Osteoblast (primary cell): ENCODE results near the gene TCFL5. TPM values are rescaled to one million over a fixed set of nuclear protein-coding genes. Genes with fewer than 3 reads are reported as not detected.

ENCODE experiments used
- DNase-seq: peaks from one replicate; pipeline ENCODE4 v3.0.0; 2011; ENCODE audit warnings: low spot score, mixed read lengths; ENCODE audit not compliant: insufficient read length; ENCODE audit errors: missing footprints
- H2AFZ ChIP-seq: 2 replicates; pipeline ENCODE4 v1.6.0; 2011; ENCODE audit warnings: mild to moderate bottlenecking, low read length
- H3K27ac ChIP-seq: 2 replicates; pipeline ENCODE4 v1.5.1; 2011; ENCODE audit warnings: mild to moderate bottlenecking, low read depth, low read length, moderate library complexity
- H3K27me3 ChIP-seq: 2 replicates; pipeline ENCODE4 v1.6.0; 2012; ENCODE audit warnings: mild to moderate bottlenecking, control low read depth, inconsistent platforms, low read length, moderate library complexity; ENCODE audit not compliant: insufficient read depth
- H3K36me3 ChIP-seq: 2 replicates; pipeline ENCODE4 v1.5.1; 2011; ENCODE audit warnings: mild to moderate bottlenecking, low read length, control low read depth, moderate library complexity; ENCODE audit not compliant: insufficient read depth
- H3K4me1 ChIP-seq: 2 replicates; pipeline ENCODE4 v1.5.1; 2011; ENCODE audit warnings: mild to moderate bottlenecking, low read length, control low read depth, moderate library complexity; ENCODE audit not compliant: insufficient read depth
- H3K4me2 ChIP-seq: 2 replicates; pipeline ENCODE4 v1.6.0; 2011; ENCODE audit warnings: mild to moderate bottlenecking, low read length; ENCODE audit not compliant: insufficient read depth
- H3K4me3 ChIP-seq: fragments of 200-600 bp; sonication (generic); 3 replicates; pipeline ENCODE4 v1.5.1; 2012; ENCODE audit warnings: mild to moderate bottlenecking, low read length, inconsistent platforms; ENCODE audit not compliant: insufficient read depth
- H3K79me2 ChIP-seq: 2 replicates; pipeline ENCODE4 v1.6.0; 2012; ENCODE audit warnings: mild to moderate bottlenecking, low read length, control low read depth, inconsistent platforms; ENCODE audit not compliant: insufficient read depth
- H3K9me3 ChIP-seq: 2 replicates; pipeline ENCODE4 v1.5.1; 2011; ENCODE audit warnings: low read depth, low read length, control low read depth
- H4K20me1 ChIP-seq: 2 replicates; pipeline ENCODE4 v1.6.0; 2012; ENCODE audit warnings: mild to moderate bottlenecking, low read length, control low read depth; ENCODE audit not compliant: insufficient read depth
- CTCF ChIP-seq: IDR thresholded peaks from 2 replicates; pipeline ENCODE4 v1.5.1; 2011; ENCODE audit warnings: mild to moderate bottlenecking, low read depth, low read length, moderate library complexity; ENCODE audit errors: extremely low read depth
- total RNA-seq: library from RNA; depleted of rRNA; stranded (reverse); fragments of >200 nt; gene quantifications from 2 replicates; pipeline ENCODE4 v1.2.3, GENCODE V29; 2012

TCFL5 gene
- total RNA-seq, 1 donor: 13.0 TPM

DNA sequence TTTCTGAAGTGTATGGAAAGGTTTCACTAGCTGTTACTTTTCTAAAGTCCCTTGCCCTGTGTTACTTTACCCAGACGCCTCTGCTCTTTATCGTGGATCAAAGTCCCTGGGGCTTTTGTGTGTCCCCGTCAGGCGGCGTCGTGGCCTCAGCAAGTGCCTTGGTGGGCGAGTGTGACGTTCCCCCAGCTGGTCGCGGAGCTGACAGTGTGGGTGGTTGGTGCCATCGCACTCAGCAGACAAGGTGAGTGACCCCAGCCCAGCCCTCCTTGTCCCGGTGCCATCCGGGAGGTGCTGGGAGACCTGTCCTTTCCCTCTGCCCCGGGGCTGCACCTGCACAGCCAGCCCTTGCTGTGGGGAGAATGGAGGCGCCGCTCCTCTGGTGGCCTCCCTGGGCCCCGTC, 27.3 kb upstream of the TCFL5 start:
- peaks cover 13% of the 10 kb centered on the region for H4K20me1 ChIP-seq
- TF ChIP-seq CTCF: no peak
- peaks cover 71% of the 10 kb centered on the region for H3K36me3 ChIP-seq
- H3K4me1 ChIP-seq: peaks cover 17% of the 10 kb centered on the region
- DNase-seq: peak; percentile 22
- H3K79me2 ChIP-seq: peaks cover 3% of the 10 kb centered on the region
- no peak overlapping the region for H2AFZ ChIP-seq
- H3K4me2 ChIP-seq: no peak overlapping the region
- no peaks in the 10 kb centered on the region for H3K9me3 ChIP-seq
- no peaks in the 10 kb centered on the region for H3K27me3 ChIP-seq
- H3K4me3 ChIP-seq: no peak overlapping the region
- no peak overlapping the region for H3K27ac ChIP-seq

DNA sequence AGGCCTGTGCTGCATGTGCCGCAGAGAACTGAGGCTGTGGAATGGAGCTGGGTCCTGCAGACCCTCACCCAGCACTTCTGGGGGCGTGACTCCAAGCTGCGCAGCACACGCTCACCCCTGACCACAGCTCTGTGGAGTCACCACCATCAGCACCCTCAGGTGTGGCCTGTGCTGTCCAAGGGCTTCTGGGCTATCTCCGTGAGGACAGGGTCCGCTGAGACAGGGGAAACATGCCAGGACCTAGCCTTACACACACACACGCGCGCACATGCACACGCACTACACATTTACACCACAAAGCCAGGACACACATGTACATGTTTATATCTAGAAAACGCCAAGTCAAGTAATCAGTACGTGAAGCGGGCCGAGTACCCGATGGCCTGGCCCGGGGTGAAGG, 26.8 kb upstream of the TCFL5 start:
- no peaks in the 10 kb centered on the region for H3K9me3 ChIP-seq
- no peaks in the 10 kb centered on the region for H3K27me3 ChIP-seq
- no peak for TF ChIP-seq CTCF
- H3K4me2 ChIP-seq: no peak overlapping the region
- peak; percentile 10 for DNase-seq
- peaks cover 66% of the 10 kb centered on the region for H3K36me3 ChIP-seq
- H3K79me2 ChIP-seq: peaks cover 3% of the 10 kb centered on the region
- no peak overlapping the region for H3K4me3 ChIP-seq
- H2AFZ ChIP-seq: no peak overlapping the region
- peaks cover 17% of the 10 kb centered on the region for H3K4me1 ChIP-seq
- peak overlapping the region; percentile 81 for H3K27ac ChIP-seq
- H4K20me1 ChIP-seq: peaks cover 13% of the 10 kb centered on the region

- Histone ChIP-seq H3K36me3 (peaks cover 61% of the 10 kb centered on the region), H3K4me1 (peaks cover 17% of the 10 kb centered on the region), H3K79me2 (peaks cover 3% of the 10 kb centered on the region), H3K27me3 (no peaks in the 10 kb centered on the region), H4K20me1 (peaks cover 13% of the 10 kb centered on the region), H3K4me2 (no peak overlapping the region), H3K4me3 (no peak overlapping the region), H3K27ac (peak overlapping the region; percentile 81), H2AFZ (no peak overlapping the region), H3K9me3 (no peaks in the 10 kb centered on the region)
- TF ChIP-seq CTCF: no peak
- DNase-seq: peak; percentile 68
Measured at GRCh38 chr20:62887860-62888239, 26.2 kb upstream of the TCFL5 start.

GRCh38 chr20:62887152-62887859, 25.7 kb upstream of the TCFL5 start:
- no peaks in the 10 kb centered on the region for H3K9me3 ChIP-seq
- H3K36me3 ChIP-seq: peaks cover 55% of the 10 kb centered on the region
- peaks cover 13% of the 10 kb centered on the region for H4K20me1 ChIP-seq
- no peak overlapping the region for H3K4me3 ChIP-seq
- peak; percentile 20 for TF ChIP-seq CTCF
- DNase-seq: peak; percentile 99
- H3K27me3 ChIP-seq: no peaks in the 10 kb centered on the region
- peaks cover under 1% of the 10 kb centered on the region for H3K79me2 ChIP-seq
- peaks cover 17% of the 10 kb centered on the region for H3K4me1 ChIP-seq
- H3K4me2 ChIP-seq: no peak overlapping the region
- no peak overlapping the region for H2AFZ ChIP-seq
- peak overlapping the region; percentile 81 for H3K27ac ChIP-seq
